ENCODE measurements around the gene TICRR.

GRCh38 chr15:89628806-89629715, 53.8 kb downstream of the TICRR start:
- no peak for TF ChIP-seq CTCF (IDR thresholded peaks at IDR 0.05; ENCODE audit: low read depth, low read length, missing input control)
- TF ChIP-seq RAD21 (IDR thresholded peaks at IDR 0.05), result no peak
- no peak for TF ChIP-seq HNF4A (conservative IDR thresholded peaks at IDR 0.05)
- TF ChIP-seq REST (IDR thresholded peaks at IDR 0.05), result no peak
- TF ChIP-seq EGR1 (IDR thresholded peaks at IDR 0.05; ENCODE audit: low read depth in 2 of 2), result no peak

Measured in liver (tissue), 3 donors.